PC-3 (cell line): ENCODE data around the gene CPA2. TPM values are rescaled to one million over a fixed set of nuclear protein-coding genes. Genes with fewer than 3 reads are reported as not detected.
"Not testable (repeated sequence)": the region's sequence is repeated elsewhere in the genome, so short reads cannot be mapped to it uniquely, and the experiment has no call there.

Experiments
- ATAC-seq: fragments of 200-7000 bp; cut with Tn5 transposase; 2 replicates; pipeline ENCODE4 v1.9.1; 2020; ENCODE audit warnings: mild to moderate bottlenecking, moderate library complexity
- BruUV-seq: library from RNA; stranded (reverse); fragments of 400-500 nt; replicated peaks from 2 replicates; lab custom pipeline; 2021; lab: Mats Ljungman, UMichigan
- CTCF ChIA-PET: fragments of 300-600 bp; sonication (Branson Sonifier 250); formaldehyde crosslinking; loops from one replicate; lab custom pipeline; 2022; ENCODE audit warnings: antibody characterized with exemption; lab: Charles Lee
- POLR2A ChIA-PET: fragments of 300-600 bp; sonication (Branson Sonifier 250); formaldehyde crosslinking; loops from one replicate; lab custom pipeline; 2022; ENCODE audit warnings: antibody characterized with exemption; ENCODE audit not compliant: unreplicated experiment; lab: Charles Lee
- DNase-seq: peaks from one replicate; pipeline ENCODE4 v3.0.0-alpha.2; 2015
- H2AFZ ChIP-seq: fragments of 300-600 bp; sonication (generic); 2 replicates; pipeline ENCODE4 v1.6.0; 2016; ENCODE audit warnings: antibody characterized with exemption, low read length
- H3F3A ChIP-seq: fragments of 300-600 bp; sonication (generic); one replicate; pipeline ENCODE4 v1.6.0; 2017; ENCODE audit warnings: antibody characterized with exemption, low read length, control low read depth, mild to moderate bottlenecking; ENCODE audit not compliant: unreplicated experiment
- H3K27ac ChIP-seq: fragments of 300-600 bp; sonication (generic); 2 replicates; pipeline ENCODE4 v1.5.1; 2016; ENCODE audit warnings: mild to moderate bottlenecking, low read length
- H3K27me3 ChIP-seq: fragments of 300-600 bp; sonication (generic); 2 replicates; pipeline ENCODE4 v1.6.1; 2016; ENCODE audit warnings: low read length, mixed read lengths
- H3K36me3 ChIP-seq: fragments of 300-600 bp; sonication (generic); 2 replicates; pipeline ENCODE4 v1.6.1; 2016; ENCODE audit warnings: low read depth, mixed run types, low read length, mixed read lengths
- H3K4me1 ChIP-seq: fragments of 300-600 bp; sonication (generic); 2 replicates; pipeline ENCODE4 v1.5.1; 2016; ENCODE audit warnings: low read length; ENCODE audit not compliant: insufficient read depth
- H3K4me2 ChIP-seq: fragments of 300-600 bp; sonication (generic); 2 replicates; pipeline ENCODE4 v1.6.0; 2016; ENCODE audit warnings: low read length
- H3K4me3 ChIP-seq: fragments of 300-600 bp; sonication (generic); 2 replicates; pipeline ENCODE4 v1.5.1; 2016; ENCODE audit warnings: mild to moderate bottlenecking, low read length, mixed read lengths
- H3K79me2 ChIP-seq: fragments of 300-600 bp; sonication (generic); 2 replicates; pipeline ENCODE4 v1.6.1; 2017; ENCODE audit warnings: low read length, mixed read lengths
- H3K9ac ChIP-seq: fragments of 300-600 bp; sonication (generic); 2 replicates; pipeline ENCODE4 v1.6.0; 2016; ENCODE audit warnings: mild to moderate bottlenecking, low read length
- H3K9me2 ChIP-seq: fragments of 300-600 bp; sonication (generic); replicated peaks from 2 replicates; pipeline ENCODE4 v1.6.1; 2016; ENCODE audit warnings: mixed run types, low read length, mixed read lengths
- H3K9me3 ChIP-seq: fragments of 300-600 bp; sonication (generic); 2 replicates; pipeline ENCODE4 v1.6.1; 2016; ENCODE audit warnings: low read length, mixed read lengths
- H4K20me1 ChIP-seq: fragments of 300-600 bp; sonication (generic); 2 replicates; pipeline ENCODE4 v1.6.1; 2016; ENCODE audit warnings: low read length, mixed read lengths
- EZH2 ChIP-seq: fragments of 300-600 bp; sonication (generic); IDR thresholded peaks from one replicate; pipeline ENCODE4 v1.6.1; 2017; ENCODE audit warnings: antibody characterized with exemption, mild to moderate bottlenecking, low read length; ENCODE audit not compliant: unreplicated experiment
- EZH2phosphoT487 ChIP-seq: fragments of 300-600 bp; sonication (generic); IDR thresholded peaks from 2 replicates; pipeline ENCODE4 v1.6.1; 2018; ENCODE audit warnings: mild to moderate bottlenecking, antibody characterized with exemption, low read length, borderline replicate concordance
- intact Hi-C: fragments of 100-400 bp; cut with micrococcal nuclease; formaldehyde crosslinking; loops from 2 replicates; pipeline ENCODE4 v1.9.0; 2023
- total RNA-seq: library from RNA; depleted of rRNA; stranded (reverse); fragments of >200 nt; gene quantifications from 2 replicates; pipeline ENCODE4 v1.2.3, GENCODE V29; 2014
- TF ChIP-seq, protein P1 (sequence below): fragments of 300-600 bp; sonication (generic); conservative IDR thresholded peaks from 2 replicates; pipeline ENCODE4 v1.5.1; 2017; ENCODE audit warnings: antibody characterized with exemption, low read depth, mild to moderate bottlenecking, low read length

The CPA2 gene
- total RNA-seq, 1 experiment from 2014 or later: not detected

DNA sequence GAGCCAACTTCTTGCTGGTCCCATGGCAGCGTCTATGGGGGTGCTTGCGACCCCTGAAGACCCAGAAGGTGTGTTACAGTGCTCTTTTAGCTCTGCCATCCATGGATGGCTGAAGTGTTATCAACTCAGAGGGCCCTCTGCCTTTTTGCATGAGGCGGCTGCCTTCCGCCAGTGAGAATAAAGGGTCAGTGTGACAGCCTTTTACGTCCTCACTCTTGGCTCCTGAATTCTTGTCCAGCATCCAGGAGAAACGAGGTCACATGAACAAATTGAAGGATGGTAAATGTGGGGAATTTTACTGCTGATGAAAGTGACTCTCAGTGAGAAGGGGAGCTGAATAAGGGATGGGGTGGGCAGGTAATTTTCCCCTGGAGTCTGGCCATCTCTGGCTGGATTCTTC lies 34.9 kb upstream of the CPA2 start:
- no peaks in the 10 kb centered on the region for H3F3A ChIP-seq
- no peaks in the 10 kb centered on the region for H3K4me1 ChIP-seq
- no peaks in the 10 kb centered on the region for H3K79me2 ChIP-seq
- H3K27me3 ChIP-seq: no peaks in the 10 kb centered on the region
- H3K4me2 ChIP-seq: no peak overlapping the region
- TF ChIP-seq, protein P1, sequence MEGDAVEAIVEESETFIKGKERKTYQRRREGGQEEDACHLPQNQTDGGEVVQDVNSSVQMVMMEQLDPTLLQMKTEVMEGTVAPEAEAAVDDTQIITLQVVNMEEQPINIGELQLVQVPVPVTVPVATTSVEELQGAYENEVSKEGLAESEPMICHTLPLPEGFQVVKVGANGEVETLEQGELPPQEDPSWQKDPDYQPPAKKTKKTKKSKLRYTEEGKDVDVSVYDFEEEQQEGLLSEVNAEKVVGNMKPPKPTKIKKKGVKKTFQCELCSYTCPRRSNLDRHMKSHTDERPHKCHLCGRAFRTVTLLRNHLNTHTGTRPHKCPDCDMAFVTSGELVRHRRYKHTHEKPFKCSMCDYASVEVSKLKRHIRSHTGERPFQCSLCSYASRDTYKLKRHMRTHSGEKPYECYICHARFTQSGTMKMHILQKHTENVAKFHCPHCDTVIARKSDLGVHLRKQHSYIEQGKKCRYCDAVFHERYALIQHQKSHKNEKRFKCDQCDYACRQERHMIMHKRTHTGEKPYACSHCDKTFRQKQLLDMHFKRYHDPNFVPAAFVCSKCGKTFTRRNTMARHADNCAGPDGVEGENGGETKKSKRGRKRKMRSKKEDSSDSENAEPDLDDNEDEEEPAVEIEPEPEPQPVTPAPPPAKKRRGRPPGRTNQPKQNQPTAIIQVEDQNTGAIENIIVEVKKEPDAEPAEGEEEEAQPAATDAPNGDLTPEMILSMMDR: no peak
- H3K36me3 ChIP-seq: no peaks in the 10 kb centered on the region
- intact Hi-C loops: no loop called here
- H3K4me3 ChIP-seq: no peak overlapping the region
- H3K9ac ChIP-seq: no peak overlapping the region
- ChIA-PET CTCF (no interaction called here), POLR2A (no interaction called here)
- no TSS peak for BruUV-seq
- H2AFZ ChIP-seq: no peak overlapping the region
- H4K20me1 ChIP-seq: no peaks in the 10 kb centered on the region
- H3K9me3 ChIP-seq: no peaks in the 10 kb centered on the region
- H3K27ac ChIP-seq: no peak overlapping the region
- ATAC-seq (no peak), DNase-seq (no peak)
- H3K9me2 ChIP-seq: no peaks in the 10 kb centered on the region

DNA sequence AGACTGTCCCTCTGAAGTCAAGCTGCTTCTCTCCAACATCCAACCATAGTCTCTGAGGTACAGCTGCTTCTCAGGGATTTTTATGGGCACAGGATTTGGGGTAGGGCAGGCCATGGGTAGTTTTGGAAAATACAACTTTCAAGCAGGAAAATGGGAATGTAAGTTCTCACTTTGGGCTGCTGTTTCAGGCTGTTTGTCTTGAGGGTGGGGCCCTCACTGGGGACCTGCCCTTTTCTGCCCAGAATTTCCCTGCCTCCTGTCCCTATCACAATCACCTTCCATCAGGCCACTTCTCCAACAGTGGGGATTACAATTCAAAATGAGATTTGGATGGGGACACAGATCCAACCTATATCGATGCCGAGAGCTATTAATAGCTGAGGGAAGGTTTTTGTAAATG lies 34.5 kb upstream of the CPA2 start:
- Histone ChIP-seq H3K27me3 (no peaks in the 10 kb centered on the region), H3K9ac (no peak overlapping the region), H3K27ac (no peak overlapping the region), H4K20me1 (no peaks in the 10 kb centered on the region), H3K4me2 (no peak overlapping the region), H3K4me1 (no peaks in the 10 kb centered on the region), H3K4me3 (no peak overlapping the region), H3K9me3 (no peaks in the 10 kb centered on the region), H3K9me2 (no peaks in the 10 kb centered on the region), H2AFZ (no peak overlapping the region), H3F3A (no peaks in the 10 kb centered on the region), H3K79me2 (no peaks in the 10 kb centered on the region), H3K36me3 (no peaks in the 10 kb centered on the region)
- POLR2A ChIA-PET: no interaction called here
- intact Hi-C loops: no loop called here
- TF ChIP-seq EZH2phosphoT487 (no peak), EZH2 (no peak)
- TF ChIP-seq, protein P1: no peak
- ATAC-seq: no peak
- no TSS peak for BruUV-seq
- CTCF ChIA-PET: no interaction called here
- no peak for DNase-seq

DNA sequence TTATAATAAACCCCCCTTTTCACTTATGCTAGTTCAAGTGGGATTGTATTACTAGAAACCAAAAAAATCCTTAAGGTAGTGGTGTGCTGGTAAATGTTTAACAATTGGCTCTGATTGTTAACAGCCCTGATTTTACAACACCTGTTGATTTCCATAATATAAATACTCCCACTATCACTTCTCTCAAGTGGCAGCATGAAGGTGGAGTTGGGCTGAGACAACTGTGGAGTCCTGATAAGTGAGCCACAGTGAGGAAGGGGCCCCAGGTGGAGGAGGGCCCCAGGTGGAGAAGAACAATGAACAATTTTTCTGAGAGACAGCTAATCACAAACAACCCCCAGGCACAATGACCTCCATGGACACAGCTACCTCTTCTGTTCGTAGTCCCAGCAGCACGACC lies 32.6 kb upstream of the CPA2 start:
- Histone ChIP-seq H3K36me3 (no peaks in the 10 kb centered on the region), H3K27ac (no peak overlapping the region), H3K4me3 (no peak overlapping the region), H3K27me3 (no peaks in the 10 kb centered on the region), H3K4me2 (no peak overlapping the region), H3K9me3 (no peaks in the 10 kb centered on the region), H3K9me2 (no peaks in the 10 kb centered on the region), H4K20me1 (no peaks in the 10 kb centered on the region), H2AFZ (no peak overlapping the region), H3K4me1 (no peaks in the 10 kb centered on the region), H3F3A (no peaks in the 10 kb centered on the region), H3K9ac (no peak overlapping the region), H3K79me2 (no peaks in the 10 kb centered on the region)
- TF ChIP-seq EZH2phosphoT487: no peak
- TF ChIP-seq, protein P1: no peak
- TF ChIP-seq EZH2: no peak
- intact Hi-C loops: no loop called here
- CTCF ChIA-PET: no interaction called here
- BruUV-seq: no TSS peak
- DNase-seq: no peak
- ATAC-seq: no peak
- POLR2A ChIA-PET: no interaction called here

DNA sequence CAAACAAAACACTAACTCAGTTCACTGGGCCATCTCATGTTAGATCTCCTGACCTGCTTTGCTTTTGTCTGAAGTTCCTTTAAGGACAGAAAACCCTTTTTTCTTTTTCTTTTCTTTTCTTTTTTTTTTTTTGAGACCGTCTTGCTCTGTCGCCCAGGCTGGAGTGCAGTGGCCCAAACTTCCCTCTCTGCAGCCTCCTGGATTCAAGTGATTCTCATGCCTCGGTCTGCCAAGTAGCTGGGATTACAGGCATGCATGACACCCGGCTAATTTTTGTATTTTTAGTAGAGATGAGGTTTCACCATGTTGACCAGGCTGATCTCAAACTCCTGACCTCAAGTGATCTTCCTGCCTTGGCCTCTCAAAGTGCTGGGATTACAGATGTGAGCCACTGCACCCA lies 30.3 kb upstream of the CPA2 start:
- CTCF ChIA-PET: interaction anchor here (0.5 kb wide), 1 partner anchor 135 kb away, joined by 7 read pairs; no protein-coding TSS in a partner anchor
- BruUV-seq, H3K9me2 ChIP-seq, H3K9me3 ChIP-seq, DNase-seq, H3K9ac ChIP-seq, H3F3A ChIP-seq, H3K27ac ChIP-seq, H3K4me2 ChIP-seq, ATAC-seq, H3K4me1 ChIP-seq, POLR2A ChIA-PET, H4K20me1 ChIP-seq, H3K36me3 ChIP-seq, H3K4me3 ChIP-seq, H3K27me3 ChIP-seq, H2AFZ ChIP-seq, H3K79me2 ChIP-seq: not testable (repeated sequence)
- intact Hi-C loops: loop anchor here (5.0 kb wide), 1 partner anchor 116 kb away; no protein-coding TSS in a partner anchor
